Measurements from ENCODE around the gene PDK2. TPM values are rescaled to one million over a fixed set of nuclear protein-coding genes. Genes with fewer than 3 reads are reported as not detected.

PDK2 gene
- total RNA-seq, 2 donors from 2014 or later, result 14.3 to 18.7 TPM

GRCh38 chr17:50101346-50102163, 6.4 kb downstream of the PDK2 start:
- no peaks in the 10 kb centered on the region for H3K9me3 Mint-ChIP-seq
- no peaks in the 10 kb centered on the region for H3K36me3 Mint-ChIP-seq
- ATAC-seq, result no peak

DNA sequence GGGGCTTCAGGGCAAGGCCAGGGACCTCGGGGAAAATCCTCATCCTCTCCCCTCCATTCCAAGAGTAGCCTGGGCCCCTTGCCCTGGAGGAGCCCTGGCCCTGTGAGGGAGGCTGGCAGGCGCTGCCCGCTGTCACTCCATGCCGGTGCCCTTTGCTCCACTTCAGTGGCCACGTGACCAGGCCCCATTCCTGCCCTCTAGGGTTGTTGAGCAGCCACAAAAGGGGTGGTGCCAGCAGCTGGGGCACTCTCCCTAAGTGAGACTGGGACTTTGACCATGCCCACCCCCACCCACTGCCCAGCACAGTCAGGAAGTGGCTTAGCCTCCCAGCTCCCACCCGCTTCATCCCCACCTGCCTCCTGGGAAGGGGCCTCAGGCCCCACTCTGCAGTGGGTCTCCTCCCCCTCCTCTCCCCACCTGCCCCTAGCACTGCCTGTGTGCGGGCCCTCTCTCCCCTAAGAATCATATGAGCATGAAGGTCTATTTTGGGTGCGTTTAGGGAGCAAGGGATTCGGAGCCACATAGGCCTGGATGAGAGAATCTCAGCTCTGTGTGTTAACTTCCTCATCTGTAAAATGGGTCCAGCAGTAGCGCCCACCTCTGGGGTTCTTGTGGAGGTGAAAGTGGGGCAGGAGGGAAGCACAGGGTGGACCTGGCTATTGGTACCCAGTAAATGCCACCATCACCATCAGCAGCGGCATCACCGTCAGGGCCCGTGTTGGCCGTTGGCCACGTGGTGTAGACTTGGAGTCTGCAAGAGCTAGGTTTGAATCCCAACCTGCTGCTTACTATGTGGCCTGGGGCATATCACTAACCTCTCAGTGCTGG, 7.2 kb downstream of the PDK2 start:
- no peak for DNase-seq (ENCODE audit: low spot score in 2 of 2)
- H3K9me3 Mint-ChIP-seq, result no peaks in the 10 kb centered on the region
- ATAC-seq, result no peak
- no peaks in the 10 kb centered on the region for H3K36me3 Mint-ChIP-seq
- H3K27ac Mint-ChIP-seq, result no peak overlapping the region

More at GRCh38 chr17:50101346-50102163, 6.4 kb downstream of the PDK2 start:
- no peak overlapping the region for H3K27ac Mint-ChIP-seq
- DNase-seq (ENCODE audit: low spot score in 2 of 2), result no peak

DNA sequence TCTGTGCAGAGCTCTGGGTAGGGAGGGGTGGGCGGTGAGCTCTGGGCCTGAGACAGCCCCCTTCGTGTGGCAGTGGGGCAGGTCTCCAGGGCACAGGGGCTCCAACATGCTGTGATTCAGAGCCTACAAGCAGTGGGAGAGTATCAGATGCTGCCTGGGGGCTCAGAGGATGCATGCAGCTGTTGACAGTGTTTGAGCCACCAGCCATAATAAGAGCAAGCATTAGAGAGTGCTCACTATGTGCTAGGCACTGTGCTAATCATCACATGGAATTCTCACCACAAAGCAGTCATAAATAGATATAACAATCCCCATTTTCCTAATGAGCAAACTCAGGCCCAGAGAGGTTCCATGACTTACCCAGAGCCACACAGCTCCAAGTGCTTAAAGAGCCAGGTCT, 8.1 kb downstream of the PDK2 start:
- H3K27ac Mint-ChIP-seq, result no peak overlapping the region
- no peaks in the 10 kb centered on the region for H3K9me3 Mint-ChIP-seq
- ATAC-seq, result no peak
- no peaks in the 10 kb centered on the region for H3K36me3 Mint-ChIP-seq
- no peak for DNase-seq (ENCODE audit: low spot score in 2 of 2)

GRCh38 chr17:50103941-50104340, 8.8 kb downstream of the PDK2 start:
- Mint-ChIP-seq H3K36me3 (no peaks in the 10 kb centered on the region), H3K27ac (peak overlapping the region in 1 of 2 donors; percentile 14), H3K9me3 (no peaks in the 10 kb centered on the region)
- no peak for ATAC-seq
- no peak for DNase-seq (ENCODE audit: low spot score in 2 of 2)

- H3K36me3 Mint-ChIP-seq, result no peaks in the 10 kb centered on the region
- ATAC-seq, result no peak
- DNase-seq (ENCODE audit: low spot score in 2 of 2), result no peak
- H3K9me3 Mint-ChIP-seq, result no peaks in the 10 kb centered on the region
- peak overlapping the region in 1 of 2 donors; percentile 88 for H3K27ac Mint-ChIP-seq
Measured at GRCh38 chr17:50105811-50106210, 10.7 kb downstream of the PDK2 start.

GRCh38 chr17:50106393-50107131, 11.4 kb downstream of the PDK2 start:
- H3K9me3 Mint-ChIP-seq, result no peaks in the 10 kb centered on the region
- ATAC-seq, result no peak
- peak overlapping the region in 1 of 2 donors; percentile 21 for H3K27ac Mint-ChIP-seq
- no peaks in the 10 kb centered on the region for H3K36me3 Mint-ChIP-seq
- no peak for DNase-seq (ENCODE audit: low spot score in 2 of 2)

- Mint-ChIP-seq H3K36me3 (no peaks in the 10 kb centered on the region), H3K9me3 (no peaks in the 10 kb centered on the region), H3K27ac (peak overlapping the region in 1 of 2 donors; percentile 58)
- DNase-seq (ENCODE audit: low spot score in 2 of 2) (no peak), ATAC-seq (peak in 1 of 2 donors; percentile 19)
Measured at GRCh38 chr17:50107790-50108414, 12.8 kb downstream of the PDK2 start.

DNA sequence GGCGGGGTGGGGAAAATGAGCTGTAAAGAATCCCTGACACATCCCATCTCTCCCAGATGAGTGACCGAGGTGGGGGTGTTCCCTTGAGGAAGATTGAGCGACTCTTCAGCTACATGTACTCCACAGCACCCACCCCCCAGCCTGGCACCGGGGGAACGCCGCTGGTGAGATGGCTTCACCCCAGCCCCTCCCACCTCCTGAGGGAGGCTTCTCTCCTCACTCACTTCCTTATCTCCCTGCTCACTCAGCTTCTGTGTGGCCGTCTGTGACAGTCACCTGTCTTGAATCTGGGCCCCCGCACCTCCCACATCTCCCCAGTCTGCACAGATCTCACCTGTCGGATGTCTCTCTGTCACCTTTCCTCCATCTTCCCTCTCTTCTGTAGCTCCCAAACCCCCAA, 13.4 kb downstream of the PDK2 start:
- no peak for DNase-seq (ENCODE audit: low spot score in 2 of 2)
- Mint-ChIP-seq H3K9me3 (no peaks in the 10 kb centered on the region), H3K36me3 (no peaks in the 10 kb centered on the region), H3K27ac (peak overlapping the region in 1 of 2 donors; percentile 58)
- ATAC-seq, result no peak

GRCh38 chr17:50109207-50109606, 14.1 kb downstream of the PDK2 start:
- no peaks in the 10 kb centered on the region for H3K9me3 Mint-ChIP-seq
- ATAC-seq, result no peak
- H3K36me3 Mint-ChIP-seq, result no peaks in the 10 kb centered on the region
- DNase-seq (ENCODE audit: low spot score in 2 of 2), result no peak
- H3K27ac Mint-ChIP-seq, result peak overlapping the region in 1 of 2 donors; percentile 58

DNA sequence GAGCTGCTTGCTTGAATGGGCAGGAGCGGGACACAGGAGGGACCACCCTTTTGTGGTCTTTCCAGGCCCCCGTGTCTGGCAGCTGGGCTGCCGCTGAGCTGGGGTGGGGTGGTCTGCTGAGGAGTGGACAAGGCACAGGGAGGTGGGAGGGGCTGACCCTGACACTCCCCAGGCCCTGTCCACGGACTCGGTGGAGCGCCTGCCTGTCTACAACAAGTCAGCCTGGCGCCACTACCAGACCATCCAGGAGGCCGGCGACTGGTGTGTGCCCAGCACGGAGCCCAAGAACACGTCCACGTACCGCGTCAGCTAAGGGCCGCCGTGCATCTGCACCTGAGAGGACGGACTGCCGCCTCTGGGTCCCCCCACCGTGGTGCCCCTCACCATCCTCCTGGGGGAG, 14.6 kb downstream of the PDK2 start:
- no peaks in the 10 kb centered on the region for H3K36me3 Mint-ChIP-seq
- peak overlapping the region in 1 of 2 donors; percentile 58 for H3K27ac Mint-ChIP-seq
- ATAC-seq, result no peak
- no peaks in the 10 kb centered on the region for H3K9me3 Mint-ChIP-seq
- no peak for DNase-seq (ENCODE audit: low spot score in 2 of 2)

DNA sequence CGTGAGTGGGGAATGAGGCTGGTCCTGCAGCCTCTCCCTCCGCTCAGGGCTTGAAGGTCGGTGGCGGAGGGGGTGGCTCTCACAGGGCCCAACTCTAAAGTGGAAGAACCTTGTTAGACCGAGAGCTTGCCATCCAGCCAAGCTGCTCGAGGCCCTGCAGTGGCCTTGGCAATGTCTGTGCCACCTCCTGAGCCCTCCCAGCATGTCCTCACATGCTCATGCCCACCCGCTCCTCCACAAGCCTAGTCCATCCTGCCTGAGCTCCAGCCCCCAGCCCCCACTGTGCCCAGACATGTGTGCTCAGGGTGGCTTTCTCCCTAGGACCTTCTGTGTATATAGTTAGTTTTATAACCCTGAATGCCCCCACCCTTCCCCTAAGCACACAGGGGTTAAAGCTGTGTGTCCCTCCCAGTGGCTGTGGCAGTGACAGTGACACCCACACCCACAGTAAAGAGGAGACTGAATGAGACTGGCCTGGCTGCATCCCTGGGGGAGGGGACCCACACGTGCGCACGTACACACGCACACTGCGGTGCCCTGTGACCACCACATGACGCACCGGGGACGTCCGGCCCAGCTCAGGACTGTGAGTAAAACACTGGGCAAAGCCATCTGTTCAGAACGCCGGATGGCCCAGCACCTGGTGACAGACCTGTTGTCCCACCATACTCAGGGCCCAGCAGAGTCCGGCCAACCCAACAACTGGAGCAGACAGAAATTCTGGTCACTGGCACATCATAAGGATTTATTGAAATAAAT, 15.6 kb downstream of the PDK2 start:
- H3K27ac Mint-ChIP-seq, result peak overlapping the region; percentile 22 to 58
- DNase-seq (ENCODE audit: low spot score in 2 of 2) (no peak), ATAC-seq (no peak)
- H3K36me3 Mint-ChIP-seq, result no peaks in the 10 kb centered on the region
- H3K9me3 Mint-ChIP-seq, result no peaks in the 10 kb centered on the region

- no peak overlapping the region for H3K27ac Mint-ChIP-seq
Measured at GRCh38 chr17:50111673-50112655, 16.8 kb downstream of the PDK2 start.

DNA sequence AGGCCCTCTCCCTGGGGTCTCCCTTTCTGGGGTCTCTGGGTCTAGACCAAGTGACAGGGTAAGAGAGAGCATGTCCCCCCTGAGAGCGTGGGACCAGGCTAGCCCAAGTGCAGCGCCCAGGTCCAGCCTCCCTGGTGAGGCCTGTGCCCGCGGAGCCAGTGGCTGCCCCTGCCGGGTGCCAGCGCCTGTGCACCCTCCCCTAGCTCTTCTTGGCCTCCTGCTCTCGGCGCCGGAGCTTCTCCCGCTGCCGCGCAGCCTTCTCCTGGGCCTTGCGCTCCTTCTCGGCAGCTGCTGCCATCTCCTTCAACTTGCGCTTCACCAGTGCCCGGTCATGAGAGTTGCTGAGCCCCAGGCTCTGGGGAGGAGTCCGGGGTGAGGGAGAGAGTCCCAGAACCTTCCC, 17.5 kb downstream of the PDK2 start:
- no peak for ATAC-seq
- H3K9me3 Mint-ChIP-seq, result no peaks in the 10 kb centered on the region
- no peak overlapping the region for H3K27ac Mint-ChIP-seq
- no peak for DNase-seq (ENCODE audit: low spot score in 2 of 2)
- no peaks in the 10 kb centered on the region for H3K36me3 Mint-ChIP-seq

More at GRCh38 chr17:50111673-50112655, 16.8 kb downstream of the PDK2 start:
- DNase-seq (ENCODE audit: low spot score in 2 of 2) (no peak), ATAC-seq (no peak)
- Mint-ChIP-seq H3K36me3 (no peaks in the 10 kb centered on the region), H3K9me3 (no peaks in the 10 kb centered on the region)

DNA sequence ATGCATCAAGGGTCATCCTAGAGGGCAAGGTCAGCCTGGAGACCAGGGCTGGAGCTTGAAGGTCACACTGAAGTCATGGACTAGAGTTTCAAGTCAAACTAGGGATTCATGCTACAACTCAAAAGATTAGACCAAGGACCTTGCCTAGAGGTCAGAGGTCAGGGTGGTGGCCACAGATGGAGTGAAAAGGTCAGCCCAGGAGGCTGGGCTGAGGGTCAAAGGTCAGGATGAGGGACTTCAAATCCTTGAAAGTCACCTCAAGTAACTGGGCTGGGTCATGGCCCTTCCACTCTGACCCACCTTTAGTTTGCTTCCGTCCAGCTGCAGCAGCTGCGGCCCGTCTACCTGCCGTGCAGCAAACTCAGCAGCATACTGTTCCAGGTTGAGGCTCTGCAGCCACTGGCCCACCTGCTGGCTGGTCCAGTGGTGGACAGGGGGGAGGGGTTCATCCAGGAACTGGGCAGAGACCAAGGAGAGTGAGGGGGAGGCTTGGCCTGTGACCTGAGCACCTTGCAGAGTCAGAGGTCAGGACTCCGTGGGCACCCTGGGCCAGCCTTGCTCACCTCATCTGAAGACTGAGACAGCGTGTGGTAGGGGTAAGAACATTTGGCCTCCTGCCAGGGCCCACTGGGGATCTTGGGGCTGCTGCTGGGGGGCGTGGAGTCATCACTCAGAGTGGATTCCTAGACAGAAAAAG, 18.6 kb downstream of the PDK2 start:
- Mint-ChIP-seq H3K27ac (no peak overlapping the region), H3K9me3 (no peaks in the 10 kb centered on the region), H3K36me3 (no peaks in the 10 kb centered on the region)
- ATAC-seq (no peak), DNase-seq (ENCODE audit: low spot score in 2 of 2) (no peak)
